ENCODE results near the gene DNAJC1.

DNAJC1 gene

GRCh38 chr10:22005763-22006162 is 2.2 kb upstream of the DNAJC1 start:
- no peak for DNase-seq

- DNase-seq: no peak
These were observed 393 bp upstream of the DNAJC1 start for GRCh38 chr10:22003964-22004281.

- no peak for DNase-seq
These were observed 846 bp downstream of the DNAJC1 start for GRCh38 chr10:22002591-22003176.

- DNase-seq: no peak
These were observed 8.0 kb downstream of the DNAJC1 start for GRCh38 chr10:21995557-21995956.

- no peak for DNase-seq
These were observed 10.0 kb downstream of the DNAJC1 start for GRCh38 chr10:21993360-21994001.

GRCh38 chr10:21991785-21992184 is 11.7 kb downstream of the DNAJC1 start:
- DNase-seq: no peak

GRCh38 chr10:21990449-21990848 is 13.1 kb downstream of the DNAJC1 start:
- no peak for DNase-seq

- peak; percentile 84 for DNase-seq
These were observed 13.9 kb downstream of the DNAJC1 start for GRCh38 chr10:21989453-21990154.

- no peak for DNase-seq
These were observed 18.0 kb downstream of the DNAJC1 start for GRCh38 chr10:21985541-21985940.

- DNase-seq: no peak
These were observed 22.4 kb downstream of the DNAJC1 start for GRCh38 chr10:21981118-21981517.

- DNase-seq: no peak
These were observed 22.8 kb downstream of the DNAJC1 start for GRCh38 chr10:21980691-21981090.

GRCh38 chr10:21978191-21978862 is 25.2 kb downstream of the DNAJC1 start:
- DNase-seq: no peak

- DNase-seq: peak; percentile 75
These were observed 26.8 kb downstream of the DNAJC1 start for GRCh38 chr10:21976739-21977138.

- DNase-seq: no peak
These were observed 27.2 kb downstream of the DNAJC1 start for GRCh38 chr10:21976280-21976679.

GRCh38 chr10:21975378-21975990 is 28.0 kb downstream of the DNAJC1 start:
- no peak for DNase-seq

GRCh38 chr10:21972584-21972983 is 30.9 kb downstream of the DNAJC1 start:
- DNase-seq: no peak

- DNase-seq: no peak
These were observed 33.9 kb downstream of the DNAJC1 start for GRCh38 chr10:21969326-21970287.

GRCh38 chr10:21964983-21965665 is 38.4 kb downstream of the DNAJC1 start:
- DNase-seq: no peak

GRCh38 chr10:21962358-21962757 is 41.2 kb downstream of the DNAJC1 start:
- DNase-seq: no peak

GRCh38 chr10:21961847-21962246 is 41.7 kb downstream of the DNAJC1 start:
- DNase-seq: no peak

GRCh38 chr10:21959998-21960397 is 43.5 kb downstream of the DNAJC1 start:
- no peak for DNase-seq

- DNase-seq: no peak
These were observed 48.8 kb downstream of the DNAJC1 start for GRCh38 chr10:21954690-21955089.
